ENCODE results near the gene NPW.
A peak's percentile ranks its signal among the peaks of the same experiment; 100 is the strongest.

Gene NPW

DNA sequence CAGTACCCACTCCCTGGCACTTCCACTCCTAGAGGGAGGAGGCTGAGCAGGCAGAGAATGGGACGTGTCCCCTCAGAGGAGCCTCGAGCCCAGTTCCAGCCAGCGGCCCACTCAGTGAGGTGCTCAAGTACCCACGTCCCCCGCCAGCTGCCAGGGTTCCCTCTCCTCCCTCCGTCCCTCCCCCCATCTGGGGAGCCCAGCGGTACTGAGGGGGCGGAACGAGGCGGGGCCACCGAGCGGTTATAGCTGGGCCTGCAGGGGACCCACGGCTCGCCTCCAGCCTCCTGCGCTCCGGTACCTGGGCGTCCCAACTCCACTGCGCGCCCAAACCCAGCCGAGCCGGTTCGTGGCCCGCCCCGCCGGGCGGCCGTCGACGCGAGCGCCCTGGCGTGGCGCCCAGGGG lies at the start of gene NPW:
Gene NPW, plus strand, starts transcription at position 268 of the 403 bp plus-strand sequence.
- DNase-seq (ENCODE audit: low read depth in 3 of 3), result no peak

GRCh38 chr16:1971796-1972489 lies 47.6 kb upstream of the NPW start, which contains the start of gene TBL3:
TBL3 (plus strand) TSS chr16:1972053; CDS start chr16:1972165, 112 bp downstream.
- DNase-seq (ENCODE audit: low read depth in 3 of 3), result peak; percentile 91 to 93 (median 92)

- DNase-seq (ENCODE audit: low read depth in 3 of 3), result no peak
Measured at GRCh38 chr16:1972490-1972877, 47.1 kb upstream of the NPW start.

DNA sequence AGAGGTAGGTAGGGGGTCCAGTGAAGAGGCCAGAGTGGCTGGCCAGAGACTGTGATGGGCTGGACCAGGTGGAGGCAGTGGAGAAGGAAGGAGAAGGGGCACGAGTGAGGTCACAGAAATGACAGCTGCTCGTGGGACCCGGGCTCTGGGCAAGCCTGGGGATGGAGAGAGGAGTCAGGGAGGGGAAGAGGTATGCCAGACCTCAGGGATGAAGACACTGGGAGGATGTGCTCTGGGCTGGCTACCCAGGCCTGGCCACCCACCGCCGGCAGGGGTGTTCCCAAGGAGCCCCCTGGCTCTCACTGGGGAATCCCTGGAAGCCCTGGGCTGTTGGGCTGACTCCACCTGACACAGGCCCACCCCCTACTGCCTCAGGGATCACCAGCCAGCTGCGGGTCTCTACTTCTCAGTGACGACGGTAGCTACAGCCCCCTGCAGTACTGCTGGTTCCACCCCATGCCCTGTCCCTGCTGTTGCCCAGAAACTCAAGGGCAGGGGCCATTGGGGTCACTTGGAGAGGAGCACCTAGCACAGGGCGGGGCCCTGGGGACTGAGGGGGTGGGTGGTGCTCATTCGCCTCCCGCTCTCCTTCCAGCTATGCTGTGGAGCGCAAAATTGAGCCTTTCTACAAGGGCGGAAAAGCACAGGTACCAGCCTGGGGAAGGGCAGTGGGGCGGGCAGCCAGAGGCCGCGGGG lies 46.0 kb upstream of the NPW start:
- DNase-seq (ENCODE audit: low read depth in 3 of 3), result no peak

GRCh38 chr16:1974157-1975070 lies 45.2 kb upstream of the NPW start:
- DNase-seq (ENCODE audit: low read depth in 3 of 3), result no peak

DNA sequence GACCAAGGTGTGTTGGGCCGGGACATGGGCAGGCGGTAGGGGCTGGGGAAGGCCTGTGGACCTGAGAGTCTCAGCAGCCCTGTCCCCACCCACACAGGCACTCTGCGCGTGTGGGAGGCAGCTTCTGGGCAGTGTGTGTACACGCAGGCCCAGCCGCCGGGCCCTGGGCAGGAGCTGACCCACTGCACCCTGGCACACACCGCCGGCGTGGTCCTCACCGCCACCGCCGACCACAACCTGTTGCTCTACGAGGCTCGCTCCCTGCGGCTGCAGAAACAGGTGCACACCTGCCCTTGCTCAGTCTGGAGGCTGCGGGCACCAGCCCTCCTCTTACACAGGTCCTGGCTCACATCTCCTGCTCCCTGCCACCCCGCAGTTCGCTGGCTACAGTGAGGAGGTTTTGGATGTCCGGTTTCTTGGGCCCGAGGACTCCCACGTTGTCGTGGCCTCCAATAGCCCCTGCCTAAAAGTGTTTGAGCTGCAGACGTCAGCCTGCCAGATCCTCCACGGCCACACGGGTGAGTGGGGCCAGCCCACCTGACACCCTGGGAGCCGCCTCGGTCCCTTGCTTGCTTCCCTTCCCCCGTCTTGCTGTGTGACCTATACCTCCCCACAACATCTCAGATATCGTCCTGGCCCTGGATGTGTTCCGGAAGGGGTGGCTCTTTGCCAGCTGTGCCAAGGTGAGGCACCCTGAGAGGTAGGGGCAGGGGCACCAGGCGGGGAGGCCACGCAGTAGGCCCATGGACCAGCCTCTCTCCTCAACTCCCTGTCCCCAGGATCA lies 44.0 kb upstream of the NPW start:
- no peak for DNase-seq (ENCODE audit: low read depth in 3 of 3)

GRCh38 chr16:1976216-1976520 lies 43.4 kb upstream of the NPW start:
- DNase-seq (ENCODE audit: low read depth in 3 of 3), result no peak

GRCh38 chr16:1976951-1977874 lies 42.4 kb upstream of the NPW start:
- no peak for DNase-seq (ENCODE audit: low read depth in 3 of 3)

DNA sequence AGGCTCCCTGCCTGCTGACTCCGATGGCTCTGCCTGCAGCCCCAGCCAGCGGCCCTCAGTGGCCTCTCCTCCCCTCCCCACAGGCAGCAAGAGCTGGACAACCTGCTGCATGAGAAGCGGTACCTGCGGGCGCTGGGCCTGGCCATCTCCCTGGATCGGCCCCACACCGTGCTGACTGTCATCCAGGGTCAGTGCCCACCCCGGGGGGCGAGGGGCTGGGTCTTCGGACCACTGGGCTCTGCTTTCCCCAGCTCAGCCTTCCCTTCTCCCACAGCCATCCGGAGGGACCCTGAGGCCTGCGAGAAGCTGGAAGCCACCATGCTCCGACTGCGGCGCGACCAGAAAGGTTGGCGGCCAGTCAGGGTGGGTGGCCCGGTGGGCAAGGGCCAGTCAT lies 41.7 kb upstream of the NPW start:
- DNase-seq (ENCODE audit: low read depth in 3 of 3), result no peak

- no peak for DNase-seq (ENCODE audit: low read depth in 3 of 3)
Measured at GRCh38 chr16:1978476-1979120, 41.0 kb upstream of the NPW start.

- DNase-seq (ENCODE audit: low read depth in 3 of 3), result no peak
Measured at GRCh38 chr16:1979271-1980029, 40.1 kb upstream of the NPW start.

DNA sequence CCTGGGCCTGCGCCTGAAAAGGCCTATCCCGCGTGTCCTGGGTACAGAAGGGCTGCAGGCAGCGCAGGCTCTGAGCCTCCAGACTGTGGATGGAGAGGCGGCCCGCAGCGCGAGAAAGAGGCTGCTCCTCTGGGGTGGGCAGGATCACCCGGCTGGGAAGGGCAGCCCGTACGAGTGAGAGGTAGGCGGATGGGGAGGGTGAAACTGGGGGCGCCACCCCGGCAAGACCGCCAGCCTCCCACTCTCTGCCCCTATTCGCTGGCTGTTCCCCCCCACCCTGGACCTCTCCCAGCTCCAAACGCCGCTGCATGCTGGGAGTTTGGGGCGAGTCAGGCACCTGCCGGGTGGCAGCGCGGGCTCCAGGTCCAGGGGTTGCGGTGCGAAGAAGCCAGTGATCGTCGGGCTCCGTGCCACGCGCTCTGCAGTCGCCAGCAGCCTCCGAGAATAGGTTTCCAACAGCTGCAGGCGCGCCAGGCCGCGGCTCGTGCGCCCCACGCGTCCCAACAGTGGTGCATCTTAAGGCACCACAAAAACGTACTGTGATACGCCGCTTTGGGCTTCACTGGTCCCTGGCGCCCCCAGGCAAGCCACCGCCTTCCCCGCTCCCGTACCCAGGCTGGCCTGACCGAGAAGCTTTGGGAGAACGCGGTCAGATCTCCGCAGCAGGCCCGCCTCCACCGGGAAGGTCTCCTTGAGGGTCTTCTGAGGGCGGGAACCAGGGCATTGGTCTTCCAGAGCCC lies 39.4 kb upstream of the NPW start:
- no peak for DNase-seq (ENCODE audit: low read depth in 3 of 3)

DNA sequence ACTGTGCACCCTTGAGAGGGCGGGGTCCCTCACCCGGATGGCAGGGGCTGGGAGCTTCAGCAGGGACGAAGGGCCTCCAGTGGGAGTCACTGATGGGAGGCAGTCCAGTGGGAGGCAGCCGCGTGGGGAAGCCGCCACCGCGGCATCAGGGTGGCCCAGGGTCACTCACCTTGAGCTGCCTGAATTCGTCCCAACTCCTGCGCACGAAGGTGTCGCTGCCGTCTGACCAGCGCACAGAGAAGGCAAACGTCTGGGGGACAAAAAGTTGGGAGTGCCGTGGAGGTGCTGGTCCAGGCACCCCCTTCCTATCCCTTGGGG lies 38.9 kb upstream of the NPW start:
- no peak for DNase-seq (ENCODE audit: low read depth in 3 of 3)

- DNase-seq (ENCODE audit: low read depth in 3 of 3), result no peak
Measured at GRCh38 chr16:1981398-1981836, 38.2 kb upstream of the NPW start, which contains the start of gene NOXO1. NOXO1 (minus strand) TSS chr16:1981469; CDS start chr16:1981179, 290 bp downstream.

DNA sequence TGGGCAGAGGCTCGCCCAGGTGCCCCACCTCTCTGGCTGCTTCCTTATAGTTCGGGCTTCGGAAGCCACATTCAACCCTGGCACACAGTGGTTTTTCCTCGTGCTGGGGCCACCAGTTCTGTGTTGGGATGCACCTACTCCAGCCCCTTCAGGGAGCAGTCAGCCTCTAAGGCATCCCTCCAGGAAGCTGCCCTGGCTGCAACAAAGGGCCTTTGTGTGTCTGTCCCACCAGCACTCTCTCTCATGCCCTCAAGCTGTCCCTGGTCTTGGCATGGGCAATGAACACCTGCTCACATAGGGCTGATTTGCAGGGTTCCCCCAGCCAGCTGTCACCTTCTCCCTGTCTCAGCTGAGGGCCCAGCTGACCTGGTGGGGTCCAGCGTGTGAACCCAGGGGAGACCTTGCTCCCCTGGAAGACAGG lies 37.6 kb upstream of the NPW start:
- DNase-seq (ENCODE audit: low read depth in 3 of 3), result no peak

DNA sequence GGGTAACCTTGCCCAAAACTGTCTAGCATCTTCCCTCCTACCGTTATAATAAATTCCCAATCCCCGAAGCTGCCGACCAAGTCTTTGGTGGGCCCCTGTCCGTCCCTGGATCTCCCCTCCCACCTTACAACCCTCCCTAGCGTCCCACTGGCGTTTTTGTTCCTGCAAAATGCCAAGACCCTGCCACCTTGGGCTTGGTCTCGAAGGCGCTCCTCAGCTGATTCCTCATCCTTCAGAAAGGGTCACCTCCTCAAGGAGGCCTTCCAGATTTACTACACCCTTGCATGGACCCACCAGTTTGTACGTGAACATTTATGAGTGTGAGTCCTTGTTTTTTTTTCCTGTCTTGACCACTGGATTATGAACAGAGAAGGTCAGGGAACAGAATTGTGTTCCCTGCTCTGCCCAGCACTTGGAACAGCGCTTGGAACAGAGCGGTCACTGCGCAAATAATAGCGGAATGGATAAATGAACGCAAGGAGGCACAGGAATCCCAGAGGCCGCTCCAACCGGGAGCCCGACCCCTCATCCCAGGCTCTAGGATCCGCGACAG lies 36.5 kb upstream of the NPW start:
- no peak for DNase-seq (ENCODE audit: low read depth in 3 of 3)

DNA sequence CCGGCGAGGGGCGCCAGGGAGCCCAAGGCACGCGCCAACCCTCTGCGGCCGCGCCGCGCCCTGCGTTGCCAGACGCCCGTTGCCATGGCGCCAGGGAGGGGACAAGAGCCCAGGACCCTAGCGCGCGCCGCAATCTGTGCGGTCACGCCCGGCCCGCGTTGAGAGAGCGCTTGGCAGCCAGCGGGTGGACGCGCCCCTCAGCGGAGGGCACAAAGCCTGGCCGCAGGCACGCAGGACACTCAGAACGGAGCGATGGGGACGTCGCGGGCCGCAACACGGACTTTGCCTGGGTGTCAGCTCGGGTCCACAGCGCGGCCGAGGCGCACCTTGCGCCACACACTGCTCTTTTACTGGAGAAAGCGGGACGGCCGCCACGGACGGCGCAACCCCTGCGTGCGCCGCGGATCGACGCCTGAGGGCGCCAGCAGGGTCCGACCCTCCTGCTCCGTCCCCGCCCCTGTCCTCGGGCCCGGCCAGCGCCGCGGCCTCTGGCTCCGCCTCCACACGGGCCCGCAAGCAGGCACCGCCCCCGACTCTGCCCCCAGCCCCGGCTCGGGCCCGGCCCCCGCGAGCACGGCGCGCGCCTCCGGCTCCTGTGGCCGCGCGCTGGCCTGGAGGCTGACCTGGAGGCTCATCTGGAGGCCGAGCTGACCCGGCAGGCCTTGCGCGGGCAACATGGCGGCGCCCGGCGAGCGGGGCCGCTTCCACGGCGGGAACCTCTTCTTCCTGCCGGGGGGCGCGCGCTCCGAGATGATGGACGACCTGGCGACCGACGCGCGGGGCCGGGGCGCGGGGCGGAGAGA lies 35.8 kb upstream of the NPW start, which contains the start of gene GFER:
Gene GFER, plus strand, starts transcription at position 650 of the 803 bp plus-strand sequence. Its CDS starts 26 bp downstream, at position 676.
- peak in 2 of 3 donors; percentile 66 to 67 for DNase-seq (ENCODE audit: low read depth in 3 of 3)

Measured in stimulated activated CD4-positive, alpha-beta T cell treated with anti-CD3 and anti-CD28 coated beads, TNF-alpha, amount 100 ng/mL, for 48 hours (primary cell).